ENCODE results near the gene SGMS1. TPM values are rescaled to one million over a fixed set of nuclear protein-coding genes. Genes with fewer than 3 reads are reported as not detected.
"Not testable (repeated sequence)": the region's sequence is repeated elsewhere in the genome, so short reads cannot be mapped to it uniquely, and the experiment has no call there.

Gene SGMS1
- total RNA-seq, 4 donors from 2014 or later, result 80.8 to 98.9 (median 90.7) TPM

DNA sequence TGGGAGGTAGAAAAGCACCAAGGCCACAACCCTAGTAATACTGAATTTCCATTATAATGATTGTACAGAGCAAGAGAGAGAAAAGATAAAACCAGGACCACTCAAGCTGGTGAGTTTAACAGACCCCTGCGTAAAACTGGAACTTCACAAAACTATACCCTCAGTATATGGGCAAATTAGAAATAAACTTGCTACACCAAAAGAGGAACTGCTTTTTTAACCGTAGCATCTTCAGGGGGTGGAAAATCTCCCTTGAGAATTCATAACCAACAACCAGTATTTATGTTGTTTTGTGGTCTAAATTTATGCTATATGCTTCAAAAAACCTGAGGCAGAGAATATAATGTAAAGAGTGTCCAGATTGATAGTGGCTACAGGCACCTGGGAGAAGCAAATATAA lies 171.2 kb downstream of the SGMS1 start:
- Histone ChIP-seq H3K4me3 (replicated peaks in 1 of 3) (no peak overlapping the region), H3K9me3 (no peaks in the 10 kb centered on the region), H3K27ac (no peak overlapping the region), H3K36me3 (no peaks in the 10 kb centered on the region), H3K4me1 (no peaks in the 10 kb centered on the region), H3K27me3 (no peaks in the 10 kb centered on the region)
- TF ChIP-seq, protein P1, sequence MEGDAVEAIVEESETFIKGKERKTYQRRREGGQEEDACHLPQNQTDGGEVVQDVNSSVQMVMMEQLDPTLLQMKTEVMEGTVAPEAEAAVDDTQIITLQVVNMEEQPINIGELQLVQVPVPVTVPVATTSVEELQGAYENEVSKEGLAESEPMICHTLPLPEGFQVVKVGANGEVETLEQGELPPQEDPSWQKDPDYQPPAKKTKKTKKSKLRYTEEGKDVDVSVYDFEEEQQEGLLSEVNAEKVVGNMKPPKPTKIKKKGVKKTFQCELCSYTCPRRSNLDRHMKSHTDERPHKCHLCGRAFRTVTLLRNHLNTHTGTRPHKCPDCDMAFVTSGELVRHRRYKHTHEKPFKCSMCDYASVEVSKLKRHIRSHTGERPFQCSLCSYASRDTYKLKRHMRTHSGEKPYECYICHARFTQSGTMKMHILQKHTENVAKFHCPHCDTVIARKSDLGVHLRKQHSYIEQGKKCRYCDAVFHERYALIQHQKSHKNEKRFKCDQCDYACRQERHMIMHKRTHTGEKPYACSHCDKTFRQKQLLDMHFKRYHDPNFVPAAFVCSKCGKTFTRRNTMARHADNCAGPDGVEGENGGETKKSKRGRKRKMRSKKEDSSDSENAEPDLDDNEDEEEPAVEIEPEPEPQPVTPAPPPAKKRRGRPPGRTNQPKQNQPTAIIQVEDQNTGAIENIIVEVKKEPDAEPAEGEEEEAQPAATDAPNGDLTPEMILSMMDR (IDR thresholded peaks at IDR 0.05), result no peak
- TF ChIP-seq POLR2A (IDR thresholded peaks at IDR 0.05), result no peak
- WGBS, 2 donors, result 89 to 90% methylated on average over 2 of the region's 2 CpGs
- intact Hi-C loops (cut with DNase I), result no loop called here
- DNase-seq, result no peak

DNA sequence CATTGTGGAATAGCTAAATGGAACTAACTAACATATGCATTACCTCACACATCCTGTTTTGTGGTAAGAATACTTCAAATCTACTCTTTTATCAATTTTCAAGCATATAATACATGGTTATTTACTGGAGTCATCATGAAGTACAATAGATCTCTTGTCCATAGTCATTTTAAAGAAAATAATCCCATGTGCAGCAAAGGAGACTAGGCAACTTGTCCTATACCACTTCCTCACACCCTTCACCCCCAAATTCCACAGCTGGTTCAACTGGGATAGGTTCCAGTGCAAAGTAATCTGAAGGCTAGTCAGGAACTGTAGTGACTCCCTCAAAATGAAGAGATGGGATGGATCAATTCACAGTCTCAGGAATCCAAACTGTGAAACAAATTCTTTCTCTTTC lies 176.1 kb downstream of the SGMS1 start:
- intact Hi-C loops (cut with DNase I), result no loop called here
- DNase-seq, result no peak
- TF ChIP-seq, protein P1 (IDR thresholded peaks at IDR 0.05), result no peak
- TF ChIP-seq POLR2A (IDR thresholded peaks at IDR 0.05), result no peak
- Histone ChIP-seq H3K4me1 (no peaks in the 10 kb centered on the region), H3K27ac (no peak overlapping the region), H3K27me3 (no peaks in the 10 kb centered on the region), H3K9me3 (no peaks in the 10 kb centered on the region), H3K4me3 (replicated peaks in 1 of 3) (no peak overlapping the region), H3K36me3 (no peaks in the 10 kb centered on the region)

DNA sequence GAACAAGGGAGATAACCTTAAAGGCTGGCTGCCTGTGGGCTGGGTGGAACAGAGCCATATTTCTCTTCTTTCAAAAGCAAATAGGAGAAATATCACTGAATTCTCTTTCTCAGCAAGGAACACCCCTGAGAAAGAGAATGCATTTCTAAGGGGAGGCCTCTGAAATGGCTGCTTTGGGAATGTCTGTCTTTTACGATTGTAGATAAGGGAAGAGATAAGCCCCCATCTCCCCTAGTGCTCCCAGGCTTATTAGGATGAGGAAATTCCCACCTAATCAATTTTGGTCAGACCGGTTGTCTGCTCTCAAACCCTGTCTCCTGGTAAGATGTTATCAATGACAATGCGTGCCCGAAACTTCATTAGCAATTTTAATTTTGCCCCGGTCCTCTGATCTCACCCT lies 178.0 kb downstream of the SGMS1 start:
- H3K27me3 ChIP-seq; H3K36me3 ChIP-seq; H3K9me3 ChIP-seq; DNase-seq; H3K4me1 ChIP-seq; H3K4me3 ChIP-seq (replicated peaks in 1 of 3); intact Hi-C loops (cut with DNase I); H3K27ac ChIP-seq: not testable (repeated sequence)
- 86 to 97% methylated on average over 5 of the region's 5 CpGs for WGBS, 2 donors

DNA sequence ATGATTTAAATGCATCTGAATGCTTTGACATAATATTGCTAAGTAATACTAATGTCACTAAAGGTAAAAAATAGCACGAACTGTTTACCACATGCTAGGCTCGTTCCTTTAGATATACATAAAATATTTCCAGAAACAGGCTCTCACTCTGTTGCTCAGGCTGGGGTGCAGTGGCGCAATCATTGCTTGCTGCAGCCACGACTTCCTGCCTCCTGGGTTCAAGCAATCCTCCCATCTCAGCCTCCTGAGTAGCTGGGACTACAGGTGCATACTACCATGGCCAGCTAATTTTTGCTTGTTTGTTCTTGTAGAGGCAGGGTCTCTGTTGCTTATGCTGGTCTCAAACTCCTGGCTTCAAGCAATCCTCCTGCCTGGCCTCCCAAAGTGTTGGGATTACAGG lies 183.3 kb downstream of the SGMS1 start:
- no peak overlapping the region for H3K4me3 ChIP-seq (replicated peaks in 1 of 3)
- no peak for DNase-seq
- no peaks in the 10 kb centered on the region for H3K9me3 ChIP-seq
- intact Hi-C loops (cut with DNase I), result no loop called here
- H3K27ac ChIP-seq, result no peak overlapping the region
- H3K4me1 ChIP-seq, result no peaks in the 10 kb centered on the region
- no peaks in the 10 kb centered on the region for H3K27me3 ChIP-seq
- H3K36me3 ChIP-seq, result no peaks in the 10 kb centered on the region
- 96 to 97% methylated on average over 4 of the region's 4 CpGs for WGBS, 2 donors
- TF ChIP-seq, protein P1 (IDR thresholded peaks at IDR 0.05), result no peak
- TF ChIP-seq POLR2A (IDR thresholded peaks at IDR 0.05), result no peak

DNA sequence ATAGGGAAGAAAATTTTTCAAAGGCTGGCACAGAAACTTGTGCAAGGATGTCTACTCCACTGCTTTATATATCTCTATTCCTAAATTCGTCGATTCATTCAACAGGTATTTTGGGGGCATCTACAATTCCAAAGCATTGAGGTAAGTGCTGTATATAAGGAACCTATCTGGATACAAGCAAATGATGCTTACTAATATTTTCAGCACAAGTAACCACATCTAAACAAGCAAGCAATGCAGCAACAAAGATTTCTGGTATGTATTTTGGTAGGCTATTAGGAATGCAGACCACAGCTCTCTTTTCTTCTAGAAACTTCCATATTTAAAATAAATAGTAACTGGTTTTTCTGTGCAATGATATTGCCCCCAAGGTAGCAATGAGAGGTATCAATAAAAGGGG lies 183.9 kb downstream of the SGMS1 start:
- intact Hi-C loops (cut with DNase I), result no loop called here
- H3K27me3 ChIP-seq, result no peaks in the 10 kb centered on the region
- no peak for DNase-seq

More for the DNA sequence above, 183.9 kb downstream of the SGMS1 start:
- TF ChIP-seq POLR2A (IDR thresholded peaks at IDR 0.05), result no peak
- TF ChIP-seq, protein P1 (IDR thresholded peaks at IDR 0.05), result no peak
- Histone ChIP-seq H3K9me3 (no peaks in the 10 kb centered on the region), H3K4me1 (no peaks in the 10 kb centered on the region), H3K27ac (no peak overlapping the region), H3K4me3 (replicated peaks in 1 of 3) (no peak overlapping the region), H3K36me3 (no peaks in the 10 kb centered on the region)
- 97 to 98% methylated on average over 2 of the region's 2 CpGs for WGBS, 2 donors
